ENCODE data around the gene SOD3.
A peak's percentile ranks its signal among the peaks of the same experiment; 100 is the strongest.

The SOD3 gene

DNA sequence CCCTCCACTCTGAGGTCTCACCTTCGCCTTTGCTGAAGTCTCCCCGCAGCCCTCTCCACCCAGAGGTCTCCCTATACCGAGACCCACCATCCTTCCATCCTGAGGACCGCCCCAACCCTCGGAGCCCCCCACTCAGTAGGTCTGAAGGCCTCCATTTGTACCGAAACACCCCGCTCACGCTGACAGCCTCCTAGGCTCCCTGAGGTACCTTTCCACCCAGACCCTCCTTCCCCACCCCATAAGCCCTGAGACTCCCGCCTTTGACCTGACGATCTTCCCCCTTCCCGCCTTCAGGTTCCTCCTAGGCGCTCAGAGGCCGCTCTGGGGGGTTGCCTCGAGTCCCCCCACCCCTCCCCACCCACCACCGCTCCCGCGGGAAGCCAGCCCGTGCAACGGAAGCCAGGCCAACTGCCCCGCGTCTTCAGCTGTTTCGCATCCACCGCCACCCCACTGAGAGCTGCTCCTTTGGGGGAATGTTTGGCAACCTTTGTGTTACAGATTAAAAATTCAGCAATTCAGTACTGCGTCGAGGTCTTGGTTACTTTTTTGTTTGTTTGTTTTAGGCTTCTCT, 5.0 kb downstream of the SOD3 start:
- Histone ChIP-seq H3K27ac (ENCODE audit: low read depth, low read length) (no peak overlapping the region), H3K9me3 (ENCODE audit: control insufficient read depth in 5 of 5, low read length in 5 of 5) (no peaks in the 10 kb centered on the region), H3K36me3 (ENCODE audit: control insufficient read depth in 5 of 5, insufficient read depth in 5 of 5, low read length in 5 of 5) (no peaks in the 10 kb centered on the region), H3K27me3 (ENCODE audit: control insufficient read depth in 5 of 5, insufficient read depth in 4 of 5, low read length in 5 of 5) (peaks cover 0 to 15% (median 0%) of the 10 kb centered on the region in 5 donors), H3K4me1 (ENCODE audit: control insufficient read depth in 5 of 5, insufficient read depth in 5 of 5, low read length in 5 of 5) (peaks cover 4 to 42% (median 32%) of the 10 kb centered on the region in 5 donors), H3K4me3 (ENCODE audit: low read depth in 1 of 5, low read length in 5 of 5) (peak overlapping the region; percentile 36 to 62 (median 56)), H3K9ac (ENCODE audit: low read length in 5 of 5) (peak overlapping the region in 2 of 5 donors; percentile 6 to 27)

DNA sequence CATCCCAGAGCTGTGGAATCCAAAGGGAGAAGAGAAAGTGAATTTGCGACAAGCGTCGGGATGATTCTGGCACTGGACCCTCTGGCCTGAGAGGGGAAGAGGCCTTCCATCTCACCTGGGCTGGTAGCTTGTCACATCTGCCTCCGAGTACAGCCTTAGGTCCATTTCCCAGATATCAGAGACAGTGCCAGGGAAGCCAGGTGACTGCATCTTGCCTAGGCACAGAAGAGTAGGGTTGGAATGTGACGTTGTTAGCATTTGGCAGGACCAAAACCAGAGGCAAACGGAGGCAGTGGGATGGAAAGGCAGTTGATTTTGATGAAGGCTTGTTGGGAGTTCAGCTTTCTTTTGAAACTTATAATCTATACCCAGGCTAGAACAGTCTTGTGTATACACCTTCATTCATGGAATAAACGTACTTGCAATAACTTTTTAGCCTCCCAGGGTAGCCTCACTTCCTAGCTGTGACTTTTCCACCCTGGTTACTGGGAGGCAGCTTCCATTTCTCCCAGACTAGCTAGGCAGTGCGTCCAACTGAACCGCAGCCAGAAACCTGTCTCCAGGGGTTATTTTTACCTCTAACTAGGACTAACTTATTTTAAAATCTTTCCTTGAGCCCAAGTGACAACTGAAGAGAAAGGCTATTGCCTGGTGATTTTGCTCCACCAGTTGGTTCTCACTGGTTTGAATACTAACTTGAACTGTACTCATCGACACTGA, 5.9 kb downstream of the SOD3 start:
- H3K36me3 ChIP-seq (ENCODE audit: control insufficient read depth in 5 of 5, insufficient read depth in 5 of 5, low read length in 5 of 5) = no peaks in the 10 kb centered on the region
- peaks cover 4 to 33% (median 27%) of the 10 kb centered on the region in 5 donors for H3K4me1 ChIP-seq (ENCODE audit: control insufficient read depth in 5 of 5, insufficient read depth in 5 of 5, low read length in 5 of 5)
- no peak overlapping the region for H3K27ac ChIP-seq (ENCODE audit: low read depth, low read length)
- H3K9ac ChIP-seq (ENCODE audit: low read length in 5 of 5) = peak overlapping the region in 1 of 5 donors; percentile 6
- H3K27me3 ChIP-seq (ENCODE audit: control insufficient read depth in 5 of 5, insufficient read depth in 4 of 5, low read length in 5 of 5) = peaks cover 0 to 15% (median 0%) of the 10 kb centered on the region in 5 donors
- no peaks in the 10 kb centered on the region for H3K9me3 ChIP-seq (ENCODE audit: control insufficient read depth in 5 of 5, low read length in 5 of 5)
- H3K4me3 ChIP-seq (ENCODE audit: low read depth in 1 of 5, low read length in 5 of 5) = peak overlapping the region in 4 of 5 donors; percentile 27 to 57 (median 48)

DNA sequence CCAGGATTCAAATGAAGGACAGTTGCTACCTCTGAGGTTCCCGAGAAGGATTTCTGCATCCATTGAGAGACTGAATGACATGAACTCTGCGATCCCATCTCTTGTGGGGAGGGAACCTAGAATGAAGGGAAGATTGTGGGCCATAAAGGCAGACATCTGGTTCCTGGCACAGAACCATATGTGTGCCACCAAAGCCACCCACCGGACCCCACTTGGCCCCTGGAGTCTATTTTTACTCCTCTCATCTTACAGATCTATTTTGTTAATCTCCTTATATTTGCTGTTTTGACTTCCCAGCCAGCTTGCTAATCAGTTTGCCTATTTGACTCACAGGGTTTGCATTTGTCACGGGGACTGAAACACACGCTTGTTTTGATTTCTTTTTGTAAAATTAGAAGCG, 7.3 kb downstream of the SOD3 start:
- no peak overlapping the region for H3K4me3 ChIP-seq (ENCODE audit: low read depth in 1 of 5, low read length in 5 of 5)
- H3K9me3 ChIP-seq (ENCODE audit: control insufficient read depth in 5 of 5, low read length in 5 of 5) = no peaks in the 10 kb centered on the region
- H3K9ac ChIP-seq (ENCODE audit: low read length in 5 of 5) = no peak overlapping the region
- H3K27ac ChIP-seq (ENCODE audit: low read depth, low read length) = no peak overlapping the region
- H3K27me3 ChIP-seq (ENCODE audit: control insufficient read depth in 5 of 5, insufficient read depth in 4 of 5, low read length in 5 of 5) = peaks cover 0 to 15% (median 0%) of the 10 kb centered on the region in 5 donors
- peaks cover 0 to 11% (median 3%) of the 10 kb centered on the region in 5 donors for H3K36me3 ChIP-seq (ENCODE audit: control insufficient read depth in 5 of 5, insufficient read depth in 5 of 5, low read length in 5 of 5)
- H3K4me1 ChIP-seq (ENCODE audit: control insufficient read depth in 5 of 5, insufficient read depth in 5 of 5, low read length in 5 of 5) = peaks cover 0 to 23% (median 15%) of the 10 kb centered on the region in 5 donors

- peaks cover 0 to 29% (median 15%) of the 10 kb centered on the region in 5 donors for H3K36me3 ChIP-seq (ENCODE audit: control insufficient read depth in 5 of 5, insufficient read depth in 5 of 5, low read length in 5 of 5)
- H3K9ac ChIP-seq (ENCODE audit: low read length in 5 of 5) = no peak overlapping the region
- H3K9me3 ChIP-seq (ENCODE audit: control insufficient read depth in 5 of 5, low read length in 5 of 5) = no peaks in the 10 kb centered on the region
- H3K4me1 ChIP-seq (ENCODE audit: control insufficient read depth in 5 of 5, insufficient read depth in 5 of 5, low read length in 5 of 5) = peaks cover 0 to 17% (median 14%) of the 10 kb centered on the region in 5 donors
- no peaks in the 10 kb centered on the region for H3K27me3 ChIP-seq (ENCODE audit: control insufficient read depth in 5 of 5, insufficient read depth in 4 of 5, low read length in 5 of 5)
- no peak overlapping the region for H3K27ac ChIP-seq (ENCODE audit: low read depth, low read length)
- no peak overlapping the region for H3K4me3 ChIP-seq (ENCODE audit: low read depth in 1 of 5, low read length in 5 of 5)
Measured at GRCh38 chr4:24805067-24805466, 9.7 kb downstream of the SOD3 start.

- Histone ChIP-seq H3K9me3 (ENCODE audit: control insufficient read depth in 5 of 5, low read length in 5 of 5) (no peaks in the 10 kb centered on the region), H3K9ac (ENCODE audit: low read length in 5 of 5) (no peak overlapping the region), H3K4me3 (ENCODE audit: low read depth in 1 of 5, low read length in 5 of 5) (no peak overlapping the region), H3K27me3 (ENCODE audit: control insufficient read depth in 5 of 5, insufficient read depth in 4 of 5, low read length in 5 of 5) (no peaks in the 10 kb centered on the region), H3K27ac (ENCODE audit: low read depth, low read length) (no peak overlapping the region), H3K36me3 (ENCODE audit: control insufficient read depth in 5 of 5, insufficient read depth in 5 of 5, low read length in 5 of 5) (peaks cover 0 to 32% (median 15%) of the 10 kb centered on the region in 5 donors), H3K4me1 (ENCODE audit: control insufficient read depth in 5 of 5, insufficient read depth in 5 of 5, low read length in 5 of 5) (peaks cover 0 to 12% (median 9%) of the 10 kb centered on the region in 5 donors)
Measured at GRCh38 chr4:24805566-24805965, 10.2 kb downstream of the SOD3 start.

DNA sequence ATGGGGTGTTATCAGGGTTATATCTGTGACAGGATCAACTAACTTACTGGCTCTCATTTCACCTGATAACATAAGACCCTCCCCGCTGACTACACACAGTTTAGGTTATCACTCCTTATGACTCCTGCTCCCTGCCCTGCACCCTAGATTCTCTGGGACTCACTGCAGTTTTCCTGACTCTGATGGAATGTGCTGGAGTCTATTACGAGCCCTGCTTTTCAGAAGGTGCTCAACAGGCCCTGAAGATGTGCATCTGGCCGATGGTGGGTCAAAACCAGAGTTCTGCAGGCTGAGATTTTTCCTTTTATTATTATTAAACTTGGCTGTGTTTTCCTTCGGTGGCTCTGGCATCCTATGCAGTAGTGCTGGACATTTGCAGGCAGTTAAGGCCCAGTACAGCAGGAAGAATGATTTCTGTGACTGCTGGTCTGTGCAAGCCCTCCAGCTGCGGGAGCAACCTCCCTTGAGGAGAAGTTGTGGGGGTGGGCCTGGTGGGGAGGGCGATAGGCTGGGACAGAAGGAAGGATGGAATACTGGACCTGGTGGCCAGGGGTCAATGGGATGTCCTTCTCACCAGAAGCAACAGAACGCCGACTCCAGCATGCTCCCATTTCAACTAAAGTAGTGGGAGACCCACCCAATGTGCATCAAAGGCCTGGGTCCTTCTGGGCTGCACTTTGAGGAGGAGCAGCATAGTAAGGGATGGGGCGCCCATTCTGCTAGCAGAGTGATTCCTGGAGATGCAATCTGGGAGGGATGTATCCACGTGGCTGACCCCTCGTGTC, 11.0 kb downstream of the SOD3 start:
- no peaks in the 10 kb centered on the region for H3K9me3 ChIP-seq (ENCODE audit: control insufficient read depth in 5 of 5, low read length in 5 of 5)

DNA sequence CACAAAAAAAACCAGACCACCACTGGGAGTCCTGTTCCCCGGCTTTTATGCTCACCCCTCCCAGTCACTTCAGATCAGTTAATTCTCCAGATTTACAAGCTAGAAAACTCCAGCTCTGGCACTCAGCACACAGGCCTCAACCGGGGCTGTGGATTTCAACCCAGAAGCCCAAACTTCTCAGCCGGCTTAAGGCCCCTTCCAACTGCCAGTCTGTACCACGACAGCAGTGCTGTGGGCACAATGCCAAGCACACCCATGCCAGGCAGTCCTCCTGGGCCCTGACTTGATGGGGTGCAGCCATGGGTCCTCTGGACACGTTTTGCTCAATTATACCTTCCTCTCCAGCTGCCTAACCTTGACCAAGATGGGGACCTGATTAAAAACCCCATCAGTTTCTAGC, 12.2 kb downstream of the SOD3 start:
- H3K4me3 ChIP-seq (ENCODE audit: low read depth in 1 of 5, low read length in 5 of 5) = no peak overlapping the region
- no peak overlapping the region for H3K27ac ChIP-seq (ENCODE audit: low read depth, low read length)
- no peaks in the 10 kb centered on the region for H3K27me3 ChIP-seq (ENCODE audit: control insufficient read depth in 5 of 5, insufficient read depth in 4 of 5, low read length in 5 of 5)
- H3K36me3 ChIP-seq (ENCODE audit: control insufficient read depth in 5 of 5, insufficient read depth in 5 of 5, low read length in 5 of 5) = peaks cover 0 to 37% (median 15%) of the 10 kb centered on the region in 5 donors
- H3K4me1 ChIP-seq (ENCODE audit: control insufficient read depth in 5 of 5, insufficient read depth in 5 of 5, low read length in 5 of 5) = no peaks in the 10 kb centered on the region
- no peaks in the 10 kb centered on the region for H3K9me3 ChIP-seq (ENCODE audit: control insufficient read depth in 5 of 5, low read length in 5 of 5)
- no peak overlapping the region for H3K9ac ChIP-seq (ENCODE audit: low read length in 5 of 5)

More for the DNA sequence above, 11.0 kb downstream of the SOD3 start:
- H3K27ac ChIP-seq (ENCODE audit: low read depth, low read length) = no peak overlapping the region
- no peaks in the 10 kb centered on the region for H3K27me3 ChIP-seq (ENCODE audit: control insufficient read depth in 5 of 5, insufficient read depth in 4 of 5, low read length in 5 of 5)
- H3K9ac ChIP-seq (ENCODE audit: low read length in 5 of 5) = no peak overlapping the region
- H3K36me3 ChIP-seq (ENCODE audit: control insufficient read depth in 5 of 5, insufficient read depth in 5 of 5, low read length in 5 of 5) = peaks cover 0 to 32% (median 15%) of the 10 kb centered on the region in 5 donors
- no peak overlapping the region for H3K4me3 ChIP-seq (ENCODE audit: low read depth in 1 of 5, low read length in 5 of 5)
- peaks cover 0 to 3% (median under 1%) of the 10 kb centered on the region in 5 donors for H3K4me1 ChIP-seq (ENCODE audit: control insufficient read depth in 5 of 5, insufficient read depth in 5 of 5, low read length in 5 of 5)

- Histone ChIP-seq H3K9me3 (ENCODE audit: control insufficient read depth in 5 of 5, low read length in 5 of 5) (no peaks in the 10 kb centered on the region), H3K27me3 (ENCODE audit: control insufficient read depth in 5 of 5, insufficient read depth in 4 of 5, low read length in 5 of 5) (no peaks in the 10 kb centered on the region), H3K27ac (ENCODE audit: low read depth, low read length) (no peak overlapping the region), H3K4me3 (ENCODE audit: low read depth in 1 of 5, low read length in 5 of 5) (no peak overlapping the region), H3K36me3 (ENCODE audit: control insufficient read depth in 5 of 5, insufficient read depth in 5 of 5, low read length in 5 of 5) (peaks cover 0 to 37% (median 15%) of the 10 kb centered on the region in 5 donors), H3K9ac (ENCODE audit: low read length in 5 of 5) (no peak overlapping the region), H3K4me1 (ENCODE audit: control insufficient read depth in 5 of 5, insufficient read depth in 5 of 5, low read length in 5 of 5) (no peaks in the 10 kb centered on the region)
Measured at GRCh38 chr4:24808261-24808660, 12.9 kb downstream of the SOD3 start.

GRCh38 chr4:24808955-24809354, 13.6 kb downstream of the SOD3 start:
- no peaks in the 10 kb centered on the region for H3K27me3 ChIP-seq (ENCODE audit: control insufficient read depth in 5 of 5, insufficient read depth in 4 of 5, low read length in 5 of 5)
- no peak overlapping the region for H3K9ac ChIP-seq (ENCODE audit: low read length in 5 of 5)
- H3K27ac ChIP-seq (ENCODE audit: low read depth, low read length) = no peak overlapping the region
- H3K9me3 ChIP-seq (ENCODE audit: control insufficient read depth in 5 of 5, low read length in 5 of 5) = no peaks in the 10 kb centered on the region
- H3K4me3 ChIP-seq (ENCODE audit: low read depth in 1 of 5, low read length in 5 of 5) = no peak overlapping the region
- H3K36me3 ChIP-seq (ENCODE audit: control insufficient read depth in 5 of 5, insufficient read depth in 5 of 5, low read length in 5 of 5) = peaks cover 0 to 37% (median 15%) of the 10 kb centered on the region in 5 donors
- H3K4me1 ChIP-seq (ENCODE audit: control insufficient read depth in 5 of 5, insufficient read depth in 5 of 5, low read length in 5 of 5) = no peaks in the 10 kb centered on the region

- Histone ChIP-seq H3K4me1 (ENCODE audit: control insufficient read depth in 5 of 5, insufficient read depth in 5 of 5, low read length in 5 of 5) (no peaks in the 10 kb centered on the region), H3K27ac (ENCODE audit: low read depth, low read length) (no peak overlapping the region), H3K36me3 (ENCODE audit: control insufficient read depth in 5 of 5, insufficient read depth in 5 of 5, low read length in 5 of 5) (peaks cover 0 to 38% (median 17%) of the 10 kb centered on the region in 5 donors)
Measured at GRCh38 chr4:24809376-24809775, 14.0 kb downstream of the SOD3 start.

More at GRCh38 chr4:24809376-24809775, 14.0 kb downstream of the SOD3 start:
- Histone ChIP-seq H3K4me3 (ENCODE audit: low read depth in 1 of 5, low read length in 5 of 5) (no peak overlapping the region), H3K27me3 (ENCODE audit: control insufficient read depth in 5 of 5, insufficient read depth in 4 of 5, low read length in 5 of 5) (no peaks in the 10 kb centered on the region), H3K9me3 (ENCODE audit: control insufficient read depth in 5 of 5, low read length in 5 of 5) (no peaks in the 10 kb centered on the region), H3K9ac (ENCODE audit: low read length in 5 of 5) (no peak overlapping the region)

All from subcutaneous abdominal adipose tissue (tissue), 5 donors.